ENCODE results near the gene BTBD9. TPM values are rescaled to one million over a fixed set of nuclear protein-coding genes. Genes with fewer than 3 reads are reported as not detected.
"Not testable (repeated sequence)": the region's sequence is repeated elsewhere in the genome, so short reads cannot be mapped to it uniquely, and the experiment has no call there.

BTBD9 gene
- total RNA-seq, 1 experiment from 2014 or later = 11.3 TPM

GRCh38 chr6:38149531-38149930 is 490.2 kb downstream of the BTBD9 start:
- DNase-seq (ENCODE audit: low read depth) = no peak

- no peak for DNase-seq (ENCODE audit: low read depth)
These were observed 491.1 kb downstream of the BTBD9 start for GRCh38 chr6:38148606-38149005.

- DNase-seq (ENCODE audit: low read depth) = no peak
These were observed 493.0 kb downstream of the BTBD9 start for GRCh38 chr6:38146734-38147027.

- DNase-seq (ENCODE audit: low read depth) = no peak
These were observed 493.6 kb downstream of the BTBD9 start for GRCh38 chr6:38146021-38146733.

GRCh38 chr6:38144365-38144945 is 495.3 kb downstream of the BTBD9 start:
- DNase-seq (ENCODE audit: low read depth) = no peak

GRCh38 chr6:38143191-38144150 is 496.3 kb downstream of the BTBD9 start:
- no peak for DNase-seq (ENCODE audit: low read depth)

GRCh38 chr6:38142178-38142902 is 497.4 kb downstream of the BTBD9 start:
- DNase-seq (ENCODE audit: low read depth) = no peak

GRCh38 chr6:38141716-38142115 is 498.0 kb downstream of the BTBD9 start:
- no peak for DNase-seq (ENCODE audit: low read depth)

GRCh38 chr6:38141085-38141484 is 498.6 kb downstream of the BTBD9 start:
- no peak for DNase-seq (ENCODE audit: low read depth)

GRCh38 chr6:38138374-38138773 is 501.4 kb downstream of the BTBD9 start:
- DNase-seq (ENCODE audit: low read depth) = no peak

GRCh38 chr6:38137608-38138265 is 502.0 kb downstream of the BTBD9 start:
- DNase-seq (ENCODE audit: low read depth) = no peak

- DNase-seq (ENCODE audit: low read depth) = no peak
These were observed 503.2 kb downstream of the BTBD9 start for GRCh38 chr6:38136547-38136946.

- no peak for DNase-seq (ENCODE audit: low read depth)
These were observed 505.0 kb downstream of the BTBD9 start for GRCh38 chr6:38134704-38135088.

- no peak for DNase-seq (ENCODE audit: low read depth)
These were observed 505.6 kb downstream of the BTBD9 start for GRCh38 chr6:38133932-38134703.

GRCh38 chr6:38131527-38131965 is 508.2 kb downstream of the BTBD9 start:
- peak; percentile 93 for DNase-seq (ENCODE audit: low read depth)

GRCh38 chr6:38127284-38127683 is 512.4 kb downstream of the BTBD9 start:
- DNase-seq (ENCODE audit: low read depth) = no peak

- DNase-seq (ENCODE audit: low read depth) = not testable (repeated sequence)
These were observed 515.4 kb downstream of the BTBD9 start for GRCh38 chr6:38124224-38124926.

- DNase-seq (ENCODE audit: low read depth) = no peak
These were observed 520.2 kb downstream of the BTBD9 start for GRCh38 chr6:38119516-38119915.

- DNase-seq (ENCODE audit: low read depth) = no peak
These were observed 520.9 kb downstream of the BTBD9 start for GRCh38 chr6:38118791-38119365.

Data from M059J (cell line).